DMS79 treated with DMSO at 0.1 percent for 48 hours (cell line): ENCODE measurements around the gene GTF2H2.
"Not testable (repeated sequence)": the region's sequence is repeated elsewhere in the genome, so short reads cannot be mapped to it uniquely, and the experiment has no call there.

Experiments
- DNase-seq: peaks from one replicate; lab custom pipeline; 2025; lab: John Stamatoyannopoulos, UW

GTF2H2 gene

GRCh38 chr5:71067262-71067928, at the start of gene GTF2H2:
Gene GTF2H2 (minus strand): TSS chr5:71067676. CDS start chr5:71062763, 4,913 bp downstream.
- DNase-seq: not testable (repeated sequence)

DNA sequence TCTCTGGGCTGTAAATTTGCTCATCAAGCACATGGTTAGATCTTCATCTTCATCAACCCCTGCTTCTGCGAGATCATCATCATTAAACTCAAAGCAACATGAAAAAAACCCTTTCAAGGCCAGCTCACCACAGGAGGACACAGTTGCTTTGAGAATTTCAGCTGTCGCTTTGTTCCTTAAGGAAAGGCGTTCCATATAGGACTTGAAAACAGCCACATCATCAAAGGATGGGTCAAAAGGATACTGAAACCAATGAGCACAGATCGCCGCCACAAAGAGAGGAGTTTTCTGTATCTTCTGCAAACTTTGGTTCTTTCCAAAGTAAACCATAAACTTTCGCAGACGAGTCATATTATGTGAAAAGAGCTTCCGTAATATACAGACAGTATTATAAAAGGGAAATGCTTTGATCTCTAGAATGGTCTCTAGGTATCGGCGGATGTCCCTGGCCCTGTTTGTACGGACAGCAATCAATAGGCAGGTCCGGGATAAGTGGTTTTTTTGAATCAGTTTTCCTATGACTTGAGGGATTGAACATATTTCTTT, 42.3 kb upstream of the GTF2H2 start:
- not testable (repeated sequence) for DNase-seq

GRCh38 chr5:71099996-71100395, 32.5 kb upstream of the GTF2H2 start:
- DNase-seq: not testable (repeated sequence)

- DNase-seq: not testable (repeated sequence)
Measured at GRCh38 chr5:71097930-71098203, 30.4 kb upstream of the GTF2H2 start.

GRCh38 chr5:71097173-71097929, 29.9 kb upstream of the GTF2H2 start:
- DNase-seq: not testable (repeated sequence)

GRCh38 chr5:71089773-71090172, 22.3 kb upstream of the GTF2H2 start:
- not testable (repeated sequence) for DNase-seq

- not testable (repeated sequence) for DNase-seq
Measured at GRCh38 chr5:71088754-71089153, 21.3 kb upstream of the GTF2H2 start.

- DNase-seq: not testable (repeated sequence)
Measured at GRCh38 chr5:71086145-71086544, 18.7 kb upstream of the GTF2H2 start.

- DNase-seq: not testable (repeated sequence)
Measured at GRCh38 chr5:71084280-71085063, 17.0 kb upstream of the GTF2H2 start.

DNA sequence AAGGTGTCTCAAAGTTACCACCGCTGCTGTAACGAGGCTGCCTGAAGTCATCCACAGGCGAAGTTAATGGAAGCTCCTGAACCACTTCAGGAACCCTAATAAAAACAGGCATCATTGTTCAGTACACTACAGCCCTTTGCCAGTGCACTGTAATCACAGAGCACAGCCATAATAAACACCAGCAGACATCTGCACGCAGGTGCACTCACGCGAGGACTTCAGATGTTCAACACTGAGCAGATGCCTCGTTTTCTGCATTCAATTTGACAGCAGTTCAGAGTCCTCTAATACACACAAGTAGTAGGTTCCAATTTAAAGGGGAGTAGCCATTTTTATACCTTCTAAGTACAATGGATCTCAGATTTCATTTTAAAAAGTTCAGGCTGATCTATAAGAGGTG, 15.4 kb upstream of the GTF2H2 start:
- not testable (repeated sequence) for DNase-seq

- DNase-seq: not testable (repeated sequence)
Measured at GRCh38 chr5:71082340-71082739, 14.9 kb upstream of the GTF2H2 start.

- DNase-seq: not testable (repeated sequence)
Measured at GRCh38 chr5:71061322-71061721, 6.2 kb downstream of the GTF2H2 start.

DNA sequence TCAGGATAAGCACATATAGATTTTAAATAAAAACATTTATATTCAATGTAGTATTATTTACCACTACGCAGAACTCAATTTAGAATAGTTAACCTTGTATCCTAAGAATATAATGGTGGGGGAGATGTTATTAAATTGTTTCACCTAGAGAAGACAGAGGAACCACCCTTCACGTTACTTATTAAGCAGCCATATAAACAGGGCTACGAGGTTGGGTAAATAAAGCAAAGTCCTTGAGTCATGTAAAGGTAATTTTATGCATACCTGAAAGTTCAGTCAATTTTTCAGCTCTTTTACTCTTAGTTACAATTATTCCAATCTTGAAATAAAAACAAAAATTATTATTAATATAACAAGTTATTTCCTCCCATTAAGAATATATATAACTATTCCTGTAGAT, 8.1 kb downstream of the GTF2H2 start:
- DNase-seq: not testable (repeated sequence)

DNA sequence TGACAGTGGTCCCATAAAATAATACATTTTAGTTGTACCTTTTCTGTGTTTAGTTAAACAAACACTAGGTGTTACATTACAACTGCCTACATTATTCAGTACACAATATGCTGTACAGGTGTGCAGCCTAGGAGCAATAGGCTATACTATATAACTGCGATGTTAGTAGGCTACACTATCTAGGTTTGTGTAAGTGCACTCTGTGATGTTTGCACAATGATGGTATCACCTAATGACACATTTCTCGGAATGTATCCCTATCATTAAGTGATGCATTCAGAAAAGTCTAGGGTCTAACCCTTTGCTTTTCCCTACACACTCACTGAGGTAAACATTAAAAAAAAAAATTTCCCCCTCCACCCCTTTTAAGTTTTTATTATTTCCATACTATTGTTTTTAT, 22.7 kb downstream of the GTF2H2 start:
- not testable (repeated sequence) for DNase-seq

GRCh38 chr5:71044128-71044527, 23.3 kb downstream of the GTF2H2 start:
- not testable (repeated sequence) for DNase-seq

- DNase-seq: not testable (repeated sequence)
Measured at GRCh38 chr5:71031046-71031776, 36.3 kb downstream of the GTF2H2 start.

GRCh38 chr5:71025289-71025953, 42.1 kb downstream of the GTF2H2 start, which contains the start of gene NAIP:
Gene NAIP (minus strand): TSS chr5:71025339. CDS start chr5:71012915, 12,424 bp downstream.
- DNase-seq: not testable (repeated sequence)

GRCh38 chr5:71020643-71021042, 46.8 kb downstream of the GTF2H2 start:
- DNase-seq: not testable (repeated sequence)

- DNase-seq: not testable (repeated sequence)
Measured at GRCh38 chr5:71018376-71019005, 49.0 kb downstream of the GTF2H2 start.

DNA sequence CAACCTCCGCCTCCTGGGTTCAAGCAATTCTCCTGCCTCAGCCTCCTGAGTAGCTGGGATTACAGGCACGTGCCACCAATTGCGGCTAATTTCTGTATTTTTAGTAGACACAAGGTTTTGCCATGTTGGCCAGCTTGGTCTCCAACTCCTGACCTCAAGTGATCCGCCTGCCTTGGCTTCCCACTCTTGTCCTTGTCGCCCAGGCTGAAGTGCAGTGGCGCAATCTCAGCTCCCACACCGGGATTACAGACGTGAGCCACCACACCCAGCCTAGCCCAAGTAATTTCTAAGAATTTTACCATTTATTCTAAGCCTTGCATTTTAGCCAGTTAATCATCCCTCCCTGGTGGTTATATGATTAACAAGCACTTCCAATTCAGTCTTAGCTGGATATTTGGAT, 53.3 kb downstream of the GTF2H2 start:
- no peak for DNase-seq
